ENCODE results near the gene EPS8L2. TPM values are rescaled to one million over a fixed set of nuclear protein-coding genes. Genes with fewer than 3 reads are reported as not detected.

The EPS8L2 gene
- total RNA-seq, 1 donor from 2014 or later = 76.7 TPM

DNA sequence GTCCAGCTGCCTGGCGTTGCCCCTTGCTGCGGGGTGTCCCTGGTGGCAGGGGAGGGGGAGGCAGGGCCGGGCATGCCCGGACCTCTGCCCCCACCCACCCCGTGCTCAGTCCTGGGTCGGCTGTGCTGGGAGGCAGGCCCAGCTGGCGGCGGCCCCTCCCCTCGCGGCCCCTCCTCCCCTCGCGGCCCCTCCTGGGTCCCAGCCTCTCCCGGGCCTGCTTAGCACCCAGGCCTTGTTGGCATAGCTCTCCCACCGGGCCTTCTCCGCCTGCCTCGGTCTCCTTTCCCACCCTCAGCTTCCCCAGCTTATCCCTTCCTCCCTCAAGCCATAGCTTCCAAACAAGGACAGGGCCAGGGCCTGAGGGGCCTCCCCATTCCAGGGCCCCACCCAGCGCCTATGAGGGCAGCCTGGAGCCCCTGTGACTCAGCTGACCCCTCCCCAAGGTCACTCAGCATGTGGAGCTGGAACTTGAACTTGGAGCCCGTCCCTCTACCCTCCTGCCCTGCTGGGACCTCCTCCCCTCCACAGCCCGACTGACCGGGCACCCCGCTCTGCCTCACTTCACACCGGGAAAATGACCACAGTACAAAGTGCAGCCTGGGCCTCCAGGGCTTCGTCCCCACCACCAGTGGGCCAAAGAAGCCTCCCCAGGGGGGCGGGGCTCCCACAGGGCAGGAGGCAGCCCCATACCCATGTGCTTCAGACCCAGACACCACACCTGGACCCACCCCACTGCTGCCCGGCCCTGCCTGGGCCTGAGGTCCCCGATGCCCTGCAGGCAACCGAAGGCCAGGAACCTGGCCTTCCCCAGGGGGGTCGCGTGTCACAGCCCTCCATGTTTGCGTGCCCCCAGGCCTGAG lies 1.2 kb downstream of the EPS8L2 start:
- Histone ChIP-seq H3K4me3 (peak overlapping the region; percentile 67 to 72), H3K4me1 (peaks cover 0 to 34% of the 10 kb centered on the region in 2 donors)

DNA sequence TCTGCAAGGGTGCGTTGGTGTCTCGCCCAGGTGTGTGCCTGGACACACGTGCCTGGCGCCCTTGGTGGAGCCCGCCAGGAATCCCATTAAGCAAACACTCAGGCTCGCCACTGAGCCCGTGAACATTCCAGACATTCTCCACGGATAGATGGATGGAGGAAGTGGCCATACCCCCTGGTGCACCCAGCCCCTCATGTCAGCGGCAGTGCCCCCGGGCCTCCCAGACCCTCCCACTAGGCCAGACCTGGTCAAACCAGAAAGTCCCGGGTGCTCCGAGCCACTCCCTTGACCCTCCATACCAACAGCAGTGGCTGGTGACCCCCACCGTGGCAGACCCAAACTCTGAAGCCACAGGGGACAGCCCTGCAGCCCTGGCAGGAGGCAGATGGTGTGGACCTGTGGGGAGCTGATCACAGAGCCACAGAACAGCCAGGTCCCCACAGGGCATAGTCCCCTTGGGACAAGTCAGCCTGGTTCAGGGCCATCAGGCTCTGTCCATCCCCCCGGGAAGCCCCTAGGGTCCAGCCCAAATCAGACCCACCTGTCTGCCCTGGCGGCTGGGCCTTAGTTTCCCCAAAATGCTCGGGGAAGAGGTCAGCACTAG lies 1.9 kb downstream of the EPS8L2 start:
- Histone ChIP-seq H3K27me3 (no peaks in the 10 kb centered on the region), H3K36me3 (no peaks in the 10 kb centered on the region), H3K27ac (peak overlapping the region; percentile 90 to 96), H3K4me1 (peaks cover 0 to 27% of the 10 kb centered on the region in 2 donors), H3K9me3 (no peaks in the 10 kb centered on the region), H3K4me3 (no peak overlapping the region)
- TF ChIP-seq, protein P1, sequence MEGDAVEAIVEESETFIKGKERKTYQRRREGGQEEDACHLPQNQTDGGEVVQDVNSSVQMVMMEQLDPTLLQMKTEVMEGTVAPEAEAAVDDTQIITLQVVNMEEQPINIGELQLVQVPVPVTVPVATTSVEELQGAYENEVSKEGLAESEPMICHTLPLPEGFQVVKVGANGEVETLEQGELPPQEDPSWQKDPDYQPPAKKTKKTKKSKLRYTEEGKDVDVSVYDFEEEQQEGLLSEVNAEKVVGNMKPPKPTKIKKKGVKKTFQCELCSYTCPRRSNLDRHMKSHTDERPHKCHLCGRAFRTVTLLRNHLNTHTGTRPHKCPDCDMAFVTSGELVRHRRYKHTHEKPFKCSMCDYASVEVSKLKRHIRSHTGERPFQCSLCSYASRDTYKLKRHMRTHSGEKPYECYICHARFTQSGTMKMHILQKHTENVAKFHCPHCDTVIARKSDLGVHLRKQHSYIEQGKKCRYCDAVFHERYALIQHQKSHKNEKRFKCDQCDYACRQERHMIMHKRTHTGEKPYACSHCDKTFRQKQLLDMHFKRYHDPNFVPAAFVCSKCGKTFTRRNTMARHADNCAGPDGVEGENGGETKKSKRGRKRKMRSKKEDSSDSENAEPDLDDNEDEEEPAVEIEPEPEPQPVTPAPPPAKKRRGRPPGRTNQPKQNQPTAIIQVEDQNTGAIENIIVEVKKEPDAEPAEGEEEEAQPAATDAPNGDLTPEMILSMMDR (IDR thresholded peaks at IDR 0.05) = no peak
- intact Hi-C loops (cut with DNase I) = no loop called here
- no peak for DNase-seq (ENCODE audit: low spot score in 2 of 2)

More for the DNA sequence above, 1.2 kb downstream of the EPS8L2 start:
- intact Hi-C loops (cut with DNase I) = loop anchor here (1.0 kb wide), 2 partner anchors 12 to 20 kb away; partner anchors contain the start of genes DEAF1 and TMEM80
- DNase-seq (ENCODE audit: low spot score in 2 of 2) = peak in 1 of 2 donors; percentile 74
- TF ChIP-seq, protein P1 (IDR thresholded peaks at IDR 0.05) = peak in 1 of 3 experiments; percentile 17
- no peaks in the 10 kb centered on the region for H3K27me3 ChIP-seq
- H3K27ac ChIP-seq = peak overlapping the region; percentile 90 to 96
- no peaks in the 10 kb centered on the region for H3K9me3 ChIP-seq
- H3K36me3 ChIP-seq = no peaks in the 10 kb centered on the region

DNA sequence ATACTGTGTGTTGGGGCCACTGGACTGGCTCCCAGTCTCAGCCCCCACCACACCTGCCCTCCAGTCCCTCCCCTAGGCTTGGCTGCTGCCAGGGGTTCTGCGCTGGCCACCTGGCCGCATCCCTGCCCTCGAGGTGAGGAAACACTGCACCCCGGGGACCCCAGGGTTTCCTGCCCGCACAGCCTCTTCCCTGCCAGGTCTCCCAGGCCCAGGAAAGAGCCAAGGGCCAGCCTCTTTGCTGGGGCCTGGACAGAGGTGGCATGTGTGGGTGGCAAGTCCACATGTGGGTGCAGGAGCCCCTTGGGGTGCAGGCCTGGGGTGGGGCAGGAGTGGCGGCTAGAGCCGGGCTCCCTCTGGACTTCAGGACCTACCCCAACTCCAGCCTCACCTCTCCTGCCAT lies 2.5 kb downstream of the EPS8L2 start:
- Histone ChIP-seq H3K36me3 (no peaks in the 10 kb centered on the region), H3K27me3 (no peaks in the 10 kb centered on the region), H3K9me3 (no peaks in the 10 kb centered on the region), H3K4me3 (no peak overlapping the region), H3K27ac (peak overlapping the region in 1 of 2 donors; percentile 20), H3K4me1 (peaks cover 0 to 21% of the 10 kb centered on the region in 2 donors)
- TF ChIP-seq, protein P1 (IDR thresholded peaks at IDR 0.05) = no peak
- no peak for DNase-seq (ENCODE audit: low spot score in 2 of 2)
- intact Hi-C loops (cut with DNase I) = no loop called here

DNA sequence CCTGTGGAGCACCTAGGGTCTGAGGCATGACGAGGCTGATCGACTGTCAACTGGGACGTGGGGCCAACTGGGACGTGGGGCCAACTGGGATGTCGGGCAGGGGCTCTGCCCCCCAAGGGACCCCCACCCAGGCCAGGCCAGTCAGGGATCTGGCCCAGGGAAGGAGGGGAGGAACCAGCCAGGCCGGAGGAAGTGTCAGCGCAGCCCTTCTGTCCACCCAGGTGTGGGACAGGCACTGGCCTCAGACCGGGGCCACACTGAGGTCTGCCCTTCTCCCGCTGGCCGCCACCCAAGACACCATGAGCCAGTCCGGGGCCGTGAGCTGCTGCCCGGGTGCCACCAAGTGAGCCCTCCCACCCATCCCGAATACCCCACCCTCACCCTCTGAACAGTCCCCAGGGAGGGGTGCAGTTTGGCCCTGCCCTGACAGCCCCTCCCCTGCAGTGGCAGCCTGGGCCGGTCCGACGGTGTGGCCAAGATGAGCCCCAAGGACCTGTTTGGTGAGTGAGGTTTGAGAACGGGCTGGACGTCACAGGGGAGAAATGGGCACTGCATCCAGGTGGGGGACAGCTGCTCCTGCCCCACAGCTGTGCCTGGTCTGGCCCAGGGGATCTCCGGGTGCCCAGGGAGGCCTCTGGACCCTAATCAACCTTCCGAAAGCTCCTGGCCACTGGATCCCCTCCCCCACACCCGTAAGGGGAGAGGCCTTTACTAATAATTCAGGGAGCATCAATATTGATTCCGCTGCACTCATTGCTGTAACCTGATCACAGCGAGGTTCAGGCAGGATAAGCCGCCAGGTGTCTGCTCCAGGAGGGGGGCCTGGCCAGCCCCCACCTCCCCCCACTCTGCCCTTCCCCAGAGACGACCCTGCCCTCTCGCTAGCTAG lies 3.3 kb downstream of the EPS8L2 start:
- Histone ChIP-seq H3K9me3 (no peaks in the 10 kb centered on the region), H3K4me3 (no peak overlapping the region), H3K27me3 (no peaks in the 10 kb centered on the region), H3K36me3 (no peaks in the 10 kb centered on the region), H3K4me1 (peaks cover 0 to 20% of the 10 kb centered on the region in 2 donors), H3K27ac (no peak overlapping the region)
- DNase-seq (ENCODE audit: low spot score in 2 of 2) = no peak
- intact Hi-C loops (cut with DNase I) = no loop called here
- TF ChIP-seq, protein P1 (IDR thresholded peaks at IDR 0.05) = no peak

DNA sequence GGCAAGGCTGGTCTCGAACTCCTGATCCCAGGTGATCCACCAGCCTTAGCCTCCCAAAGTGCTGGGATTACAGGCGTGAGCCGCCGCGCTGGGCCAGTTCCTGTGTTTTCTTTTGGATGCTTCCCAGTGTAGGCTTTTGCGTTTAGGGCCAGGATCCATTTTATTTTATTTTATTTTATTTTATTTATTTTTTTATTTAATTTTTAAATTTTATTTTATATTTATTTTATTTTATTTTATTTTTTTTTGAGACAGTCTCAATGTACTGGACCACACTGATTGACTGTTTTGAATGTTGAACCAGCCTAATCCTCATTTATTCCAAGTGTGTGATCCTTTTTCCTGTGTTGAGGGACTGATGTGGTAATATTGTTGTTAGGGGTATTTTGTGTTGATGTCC lies 8.4 kb downstream of the EPS8L2 start:
- Histone ChIP-seq H3K4me1 (no peaks in the 10 kb centered on the region), H3K9me3 (no peaks in the 10 kb centered on the region), H3K36me3 (no peaks in the 10 kb centered on the region), H3K27ac (no peak overlapping the region), H3K27me3 (no peaks in the 10 kb centered on the region), H3K4me3 (no peak overlapping the region)
- no peak for DNase-seq (ENCODE audit: low spot score in 2 of 2)
- intact Hi-C loops (cut with DNase I) = no loop called here
- TF ChIP-seq, protein P1 (IDR thresholded peaks at IDR 0.05) = no peak

Measured in ascending aorta (tissue), 2 donors.